Mesenchymal stem cell (in vitro differentiated cells and primary cell): ENCODE results near the gene BTBD2.

Source experiments
- DNase-seq: peaks from one replicate; pipeline ENCODE4 v3.0.0-alpha.2; 2013
- H2AFZ ChIP-seq: one replicate; pipeline ENCODE4 v1.6.1; 2013; ENCODE audit warnings: low read depth, mild to moderate bottlenecking, control low read depth, inconsistent platforms, low read length, moderate library complexity
- H2AK5ac ChIP-seq: 2 replicates; pipeline ENCODE4 v1.6.1; 2013; ENCODE audit warnings: low read length, moderate library complexity, mild to moderate bottlenecking, inconsistent platforms; ENCODE audit not compliant: severe bottlenecking
- H2BK120ac ChIP-seq: one replicate; pipeline ENCODE4 v1.6.1; 2013; ENCODE audit warnings: low read depth, mild to moderate bottlenecking, inconsistent platforms, low read length, moderate library complexity
- H2BK12ac ChIP-seq, 2 experiments: one replicate each; pipeline ENCODE4 v1.6.1; 2013; ENCODE audit warnings: inconsistent platforms in 2 of 2, low read length in 2 of 2, mild to moderate bottlenecking in 2 of 2, moderate library complexity in 2 of 2, control low read depth in 1 of 2
- H2BK15ac ChIP-seq: one replicate; pipeline ENCODE4 v1.6.1; 2013; ENCODE audit warnings: mild to moderate bottlenecking, low read depth, inconsistent platforms; ENCODE audit not compliant: poor library complexity, severe bottlenecking
- H2BK5ac ChIP-seq: 2 replicates; pipeline ENCODE4 v1.6.1; 2013; ENCODE audit warnings: low read depth, mild to moderate bottlenecking, low read length, control low read depth, inconsistent platforms; ENCODE audit not compliant: poor library complexity, severe bottlenecking
- H3K14ac ChIP-seq, 2 experiments: one replicate each; pipeline ENCODE4 v1.6.1; 2013; ENCODE audit warnings: inconsistent platforms in 2 of 2, low read length in 2 of 2, control low read depth in 1 of 2, mild to moderate bottlenecking in 1 of 2, moderate library complexity in 1 of 2
- H3K18ac ChIP-seq, 2 experiments: one replicate each; pipeline ENCODE4 v1.6.1; 2013; ENCODE audit warnings: inconsistent platforms in 2 of 2, low read length in 2 of 2, control low read depth in 1 of 2, low read depth in 1 of 2, mild to moderate bottlenecking in 1 of 2
- H3K23ac ChIP-seq, 2 experiments: one replicate each; pipeline ENCODE4 v1.6.1; 2013; ENCODE audit warnings: inconsistent platforms in 2 of 2, low read length in 2 of 2, mild to moderate bottlenecking in 2 of 2, moderate library complexity in 2 of 2, control low read depth in 1 of 2
- H3K27ac ChIP-seq: 2 replicates; pipeline ENCODE4 v1.5.1; 2013; ENCODE audit warnings: mild to moderate bottlenecking, moderate library complexity, low read length, control low read depth, inconsistent platforms; ENCODE audit not compliant: poor library complexity, severe bottlenecking
- H3K27me3 ChIP-seq, 2 experiments: 2 replicates each; pipeline versions ENCODE4 v1.6.1 to v1.7.0; 2013; ENCODE audit warnings: low read length in 2 of 2, mild to moderate bottlenecking in 2 of 2, moderate library complexity in 2 of 2, control low read depth in 1 of 2, inconsistent platforms in 1 of 2; ENCODE audit not compliant: control insufficient read depth in 1 of 2, insufficient read depth in 1 of 2
- H3K36me3 ChIP-seq, 2 experiments: 2 replicates each; pipeline versions ENCODE4 v1.6.1 to v1.7.0; 2013; ENCODE audit warnings: low read length in 2 of 2, control low read depth in 1 of 2, inconsistent platforms in 1 of 2, low read depth in 1 of 2, mild to moderate bottlenecking in 1 of 2; ENCODE audit not compliant: insufficient read depth in 2 of 2, control insufficient read depth in 1 of 2
- H3K4ac ChIP-seq, 2 experiments: one replicate each; pipeline ENCODE4 v1.6.1; 2013; ENCODE audit warnings: inconsistent platforms in 2 of 2, low read length in 2 of 2, mild to moderate bottlenecking in 2 of 2, moderate library complexity in 2 of 2, control low read depth in 1 of 2, low read depth in 1 of 2
- H3K4me1 ChIP-seq: 2 replicates; pipeline ENCODE4 v1.6.1; 2013; ENCODE audit warnings: low read depth, low read length, control low read depth; ENCODE audit not compliant: control insufficient read depth, insufficient read depth
- H3K4me2 ChIP-seq: 2 replicates; pipeline ENCODE4 v1.6.1; 2013; ENCODE audit warnings: low read length, mild to moderate bottlenecking, inconsistent platforms; ENCODE audit not compliant: poor library complexity, severe bottlenecking
- H3K4me3 ChIP-seq, 2 experiments: 2 replicates each; pipeline versions ENCODE4 v1.5.1 to v1.7.0; 2013; ENCODE audit warnings: low read length in 2 of 2, mild to moderate bottlenecking in 2 of 2, control low read depth in 1 of 2, low read depth in 1 of 2; ENCODE audit not compliant: insufficient read depth in 1 of 2
- H3K79me1 ChIP-seq: replicated peaks from 2 replicates; pipeline ENCODE4 v1.6.1; 2013; ENCODE audit warnings: mild to moderate bottlenecking, control low read depth, low read length, inconsistent platforms; ENCODE audit not compliant: poor library complexity, severe bottlenecking
- H3K9ac ChIP-seq: 2 replicates; pipeline ENCODE4 v1.7.0; 2013; ENCODE audit warnings: mild to moderate bottlenecking, low read length, moderate library complexity
- H3K9me3 ChIP-seq: 2 replicates; pipeline ENCODE4 v1.7.0; 2013; ENCODE audit warnings: mild to moderate bottlenecking, low read length; ENCODE audit not compliant: control insufficient read depth
- H4K8ac ChIP-seq: one replicate; pipeline ENCODE4 v1.6.1; 2013; ENCODE audit warnings: inconsistent platforms, mild to moderate bottlenecking, low read length, moderate library complexity
- H4K91ac ChIP-seq: one replicate; pipeline ENCODE4 v1.6.1; 2013; ENCODE audit warnings: mild to moderate bottlenecking, low read length, inconsistent platforms
- WGBS: methylation state at CpG from one replicate; pipeline ENCODE4 v1.1.7; 2013; ENCODE audit warnings: mixed read lengths; 5-methylcytosine and 5-hydroxymethylcytosine counted together

BTBD2 gene

DNA sequence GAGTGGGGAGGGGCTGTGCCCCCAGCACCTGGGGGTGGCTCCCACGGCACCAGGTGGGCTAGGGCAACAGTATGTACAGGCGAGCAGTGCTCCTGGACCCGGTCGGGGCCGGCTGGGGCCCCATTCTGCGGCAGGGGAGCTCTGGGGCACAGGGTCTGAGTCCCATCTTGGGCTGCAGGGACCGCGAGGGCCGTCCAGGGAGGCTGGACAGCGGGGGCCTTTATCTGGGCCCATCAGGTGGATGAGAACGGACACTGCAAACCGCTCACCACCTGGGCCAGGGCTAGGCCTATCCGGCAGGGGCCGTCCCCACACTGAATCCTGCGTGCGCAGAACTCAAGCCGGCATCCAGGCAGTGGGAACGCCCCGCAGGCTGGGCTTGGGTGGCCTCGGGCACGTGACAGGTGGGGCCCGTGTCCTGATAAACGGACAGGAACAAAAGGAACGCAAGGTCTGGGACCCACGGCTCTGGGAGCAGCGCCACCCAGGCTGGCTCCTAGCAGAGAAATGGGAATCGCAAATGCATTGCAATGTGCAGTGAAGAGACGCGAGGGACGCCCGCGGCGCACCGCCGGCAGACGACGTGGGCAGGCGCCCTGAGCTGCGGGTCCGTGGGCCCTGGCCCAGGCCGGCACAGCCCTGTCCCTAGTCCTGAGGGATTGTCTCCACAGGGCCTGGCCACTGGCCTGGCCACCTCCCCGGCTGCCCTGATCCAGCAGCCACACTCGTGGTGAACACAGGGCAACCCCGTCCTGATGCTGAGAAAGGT is 29.7 kb downstream of the BTBD2 start:
- no peak overlapping the region for H3K18ac ChIP-seq
- no peak overlapping the region for H4K8ac ChIP-seq
- H2AK5ac ChIP-seq, result no peak overlapping the region
- 95% methylated on average over 44 of the region's 44 CpGs for WGBS
- H2BK5ac ChIP-seq, result no peak overlapping the region
- no peak overlapping the region for H2AFZ ChIP-seq
- no peaks in the 10 kb centered on the region for H3K4me1 ChIP-seq
- peaks cover 15% of the 10 kb centered on the region for H3K79me1 ChIP-seq
- no peak for DNase-seq
- H3K14ac ChIP-seq, result no peak overlapping the region
- no peaks in the 10 kb centered on the region for H3K9me3 ChIP-seq
- no peak overlapping the region for H3K4me3 ChIP-seq
- H3K9ac ChIP-seq, result no peak overlapping the region
- no peak overlapping the region for H2BK15ac ChIP-seq
- no peak overlapping the region for H2BK12ac ChIP-seq
- no peak overlapping the region for H3K4me2 ChIP-seq
- H3K27me3 ChIP-seq, result no peaks in the 10 kb centered on the region
- H3K23ac ChIP-seq, result no peak overlapping the region
- H4K91ac ChIP-seq, result no peak overlapping the region
- no peak overlapping the region for H2BK120ac ChIP-seq
- no peak overlapping the region for H3K27ac ChIP-seq
- H3K36me3 ChIP-seq, result peaks cover 79 to 90% of the 10 kb centered on the region in 2 experiments
- no peak overlapping the region for H3K4ac ChIP-seq

DNA sequence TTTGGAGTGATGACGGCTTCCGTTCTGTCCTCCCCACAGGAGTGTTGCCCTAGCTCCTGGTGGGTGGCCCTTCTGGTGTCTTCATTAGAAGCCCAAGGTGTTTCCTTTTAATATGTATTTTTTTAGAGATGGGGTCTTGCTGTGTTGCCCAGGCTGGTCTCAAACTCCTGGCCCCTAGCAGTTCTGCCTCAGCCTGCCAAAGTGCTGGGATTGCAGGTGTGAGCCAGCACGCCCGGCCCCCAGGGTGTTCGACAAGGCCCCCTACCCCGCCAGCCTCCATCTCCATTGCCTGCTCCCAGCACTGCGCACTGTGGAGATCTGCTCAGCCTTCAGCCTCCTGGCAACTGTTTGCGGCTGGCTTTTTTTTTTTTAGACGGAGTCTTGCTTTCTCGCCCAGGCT is 31.2 kb downstream of the BTBD2 start:
- Histone ChIP-seq H2BK120ac (no peak overlapping the region), H2BK12ac (no peak overlapping the region), H2AFZ (no peak overlapping the region), H2AK5ac (no peak overlapping the region), H3K36me3 (peaks cover 73 to 90% of the 10 kb centered on the region in 2 experiments), H2BK5ac (no peak overlapping the region), H3K79me1 (peaks cover 22% of the 10 kb centered on the region), H3K23ac (no peak overlapping the region), H3K4me3 (no peak overlapping the region), H3K9me3 (no peaks in the 10 kb centered on the region), H4K91ac (no peak overlapping the region), H2BK15ac (no peak overlapping the region), H3K27ac (no peak overlapping the region), H3K4me1 (peaks cover 1% of the 10 kb centered on the region), H3K14ac (no peak overlapping the region), H3K9ac (no peak overlapping the region), H3K4ac (no peak overlapping the region), H3K18ac (no peak overlapping the region), H3K27me3 (no peaks in the 10 kb centered on the region), H3K4me2 (no peak overlapping the region), H4K8ac (no peak overlapping the region)
- WGBS, result 95% methylated on average over 10 of the region's 10 CpGs
- DNase-seq, result no peak

DNA sequence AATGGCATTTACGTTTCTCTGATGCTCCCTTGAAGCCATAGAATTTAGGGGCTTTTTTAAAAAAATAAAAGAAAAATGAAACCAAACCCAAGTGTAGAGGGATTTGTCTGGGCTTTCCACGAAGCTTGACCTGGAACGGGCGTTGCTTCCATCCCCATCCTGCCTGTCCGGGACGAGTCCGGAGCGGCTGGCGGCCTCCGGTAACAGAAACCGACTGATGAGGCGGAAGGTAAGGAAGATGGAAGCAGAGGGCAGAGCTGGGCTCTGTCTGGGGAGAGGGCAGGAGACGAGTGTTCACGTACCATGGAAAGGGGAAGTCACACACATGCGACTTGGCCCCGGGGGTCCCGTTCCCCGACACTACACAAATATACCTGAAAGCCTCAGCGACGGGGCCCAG is 34.3 kb downstream of the BTBD2 start:
- Histone ChIP-seq H3K9me3 (no peaks in the 10 kb centered on the region), H3K27me3 (no peaks in the 10 kb centered on the region), H2BK120ac (no peak overlapping the region), H3K14ac (no peak overlapping the region), H4K91ac (no peak overlapping the region), H3K36me3 (peaks cover 51 to 88% of the 10 kb centered on the region in 2 experiments), H2BK5ac (no peak overlapping the region), H3K79me1 (peaks cover 22% of the 10 kb centered on the region), H4K8ac (no peak overlapping the region), H3K23ac (no peak overlapping the region), H3K4ac (no peak overlapping the region), H2AK5ac (no peak overlapping the region), H3K9ac (no peak overlapping the region), H3K27ac (no peak overlapping the region), H3K18ac (no peak overlapping the region), H3K4me3 (no peak overlapping the region), H3K4me1 (peaks cover 13% of the 10 kb centered on the region), H2BK12ac (no peak overlapping the region), H2AFZ (no peak overlapping the region), H2BK15ac (no peak overlapping the region), H3K4me2 (no peak overlapping the region)
- whole genome bisulfite sequencing, result 95% methylated on average over 20 of the region's 20 CpGs
- DNase-seq, result no peak

DNA sequence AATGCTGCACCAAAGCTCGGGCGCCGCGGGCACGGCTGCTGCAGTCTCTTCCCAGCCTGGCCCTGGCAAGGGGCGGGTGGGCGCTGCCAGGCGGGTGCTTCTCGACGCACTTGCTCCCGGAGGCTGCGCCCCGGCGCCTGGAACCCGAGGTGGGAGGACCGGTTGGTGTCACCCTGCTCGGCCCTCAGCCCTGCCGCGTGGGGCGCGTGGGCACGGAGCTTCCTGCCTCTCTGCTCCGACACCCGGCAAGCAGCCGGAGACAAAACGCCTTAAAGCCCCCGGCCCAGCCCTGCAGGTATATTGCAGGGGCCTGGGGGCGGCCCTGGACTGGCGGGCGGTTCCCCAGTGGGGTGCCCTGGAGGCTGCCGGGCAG is 34.7 kb downstream of the BTBD2 start:
- no peak overlapping the region for H3K14ac ChIP-seq
- H3K79me1 ChIP-seq, result peaks cover 24% of the 10 kb centered on the region
- H4K91ac ChIP-seq, result no peak overlapping the region
- DNase-seq, result no peak
- H3K4ac ChIP-seq, result no peak overlapping the region
- H3K27ac ChIP-seq, result no peak overlapping the region
- H3K9ac ChIP-seq, result no peak overlapping the region
- no peak overlapping the region for H4K8ac ChIP-seq
- no peak overlapping the region for H2BK120ac ChIP-seq
- H2AFZ ChIP-seq, result no peak overlapping the region
- H2AK5ac ChIP-seq, result no peak overlapping the region
- H3K4me1 ChIP-seq, result peaks cover 13% of the 10 kb centered on the region
- no peak overlapping the region for H3K18ac ChIP-seq
- 98% methylated on average over 31 of the region's 31 CpGs for WGBS
- no peak overlapping the region for H3K4me2 ChIP-seq
- H3K4me3 ChIP-seq, result no peak overlapping the region
- H3K23ac ChIP-seq, result no peak overlapping the region
- no peak overlapping the region for H2BK12ac ChIP-seq
- H2BK5ac ChIP-seq, result no peak overlapping the region
- H3K27me3 ChIP-seq, result no peaks in the 10 kb centered on the region
- H3K36me3 ChIP-seq, result peaks cover 48 to 88% of the 10 kb centered on the region in 2 experiments
- H2BK15ac ChIP-seq, result no peak overlapping the region
- no peaks in the 10 kb centered on the region for H3K9me3 ChIP-seq
